Measurements from ENCODE around the gene PNMA8A.

GRCh38 chr19:46429999-46430398, 41.4 kb downstream of the PNMA8A start:
- TF ChIP-seq POLR2A (IDR thresholded peaks at IDR 0.05) = no peak
- TF ChIP-seq EP300 (IDR thresholded peaks at IDR 0.05) = no peak

Measured in sigmoid colon (tissue), 4 donors.